ENCODE results near the gene PDZD8.
"Not testable (repeated sequence)": the region's sequence is repeated elsewhere in the genome, so short reads cannot be mapped to it uniquely, and the experiment has no call there.

PDZD8 gene

GRCh38 chr10:117294735-117295134, 80.5 kb downstream of the PDZD8 start:
- no peak for DNase-seq (ENCODE audit: low read depth, low spot score)
- no peaks in the 10 kb centered on the region for H3K9me3 ChIP-seq (ENCODE audit: control insufficient read depth, insufficient read depth, low read length)
- WGBS (ENCODE audit: insufficient coverage, insufficient read length): no CpG with 5 or more reads among the region's 2 CpGs
- no peak overlapping the region for H3K4me3 ChIP-seq (ENCODE audit: low read length)
- H3K27me3 ChIP-seq (ENCODE audit: control insufficient read depth, insufficient read depth, low read length): no peaks in the 10 kb centered on the region
- no peaks in the 10 kb centered on the region for H3K36me3 ChIP-seq (ENCODE audit: control insufficient read depth, insufficient read depth, low read length)
- H3K27ac ChIP-seq (ENCODE audit: low read length): no peak overlapping the region
- no peaks in the 10 kb centered on the region for H3K4me1 ChIP-seq (ENCODE audit: control insufficient read depth, insufficient read depth, low read length)

- Histone ChIP-seq H3K9me3 (ENCODE audit: control insufficient read depth, insufficient read depth, low read length) (no peaks in the 10 kb centered on the region), H3K4me3 (ENCODE audit: low read length) (no peak overlapping the region), H3K27me3 (ENCODE audit: control insufficient read depth, insufficient read depth, low read length) (no peaks in the 10 kb centered on the region), H3K36me3 (ENCODE audit: control insufficient read depth, insufficient read depth, low read length) (no peaks in the 10 kb centered on the region), H3K27ac (ENCODE audit: low read length) (no peak overlapping the region), H3K4me1 (ENCODE audit: control insufficient read depth, insufficient read depth, low read length) (no peaks in the 10 kb centered on the region)
- WGBS (ENCODE audit: insufficient coverage, insufficient read length): no CpG with 5 or more reads among the region's 1 CpG
- DNase-seq (ENCODE audit: low read depth, low spot score): no peak
Measured at GRCh38 chr10:117294039-117294645, 81.1 kb downstream of the PDZD8 start.

- H3K27me3 ChIP-seq (ENCODE audit: control insufficient read depth, insufficient read depth, low read length): not testable (repeated sequence)
- no CpG with 5 or more reads among the region's 10 CpGs for WGBS (ENCODE audit: insufficient coverage, insufficient read length)
Measured at GRCh38 chr10:117290872-117291271, 84.4 kb downstream of the PDZD8 start.

GRCh38 chr10:117284716-117285494, 90.3 kb downstream of the PDZD8 start:
- no peak overlapping the region for H3K27ac ChIP-seq (ENCODE audit: low read length)
- no peaks in the 10 kb centered on the region for H3K27me3 ChIP-seq (ENCODE audit: control insufficient read depth, insufficient read depth, low read length)
- no peaks in the 10 kb centered on the region for H3K9me3 ChIP-seq (ENCODE audit: control insufficient read depth, insufficient read depth, low read length)
- WGBS (ENCODE audit: insufficient coverage, insufficient read length): no CpG with 5 or more reads among the region's 12 CpGs
- no peaks in the 10 kb centered on the region for H3K4me1 ChIP-seq (ENCODE audit: control insufficient read depth, insufficient read depth, low read length)
- H3K4me3 ChIP-seq (ENCODE audit: low read length): no peak overlapping the region
- no peak for DNase-seq (ENCODE audit: low read depth, low spot score)
- no peaks in the 10 kb centered on the region for H3K36me3 ChIP-seq (ENCODE audit: control insufficient read depth, insufficient read depth, low read length)

More at GRCh38 chr10:117290872-117291271, 84.4 kb downstream of the PDZD8 start:
- not testable (repeated sequence) for H3K4me3 ChIP-seq (ENCODE audit: low read length); H3K9me3 ChIP-seq (ENCODE audit: control insufficient read depth, insufficient read depth, low read length); H3K27ac ChIP-seq (ENCODE audit: low read length); DNase-seq (ENCODE audit: low read depth, low spot score); H3K36me3 ChIP-seq (ENCODE audit: control insufficient read depth, insufficient read depth, low read length); H3K4me1 ChIP-seq (ENCODE audit: control insufficient read depth, insufficient read depth, low read length)

- WGBS (ENCODE audit: insufficient coverage, insufficient read length): no CpG with 5 or more reads among the region's 2 CpGs
- H3K4me1 ChIP-seq (ENCODE audit: control insufficient read depth, insufficient read depth, low read length): no peaks in the 10 kb centered on the region
- no peak for DNase-seq (ENCODE audit: low read depth, low spot score)
Measured at GRCh38 chr10:117277675-117278074, 97.6 kb downstream of the PDZD8 start.

GRCh38 chr10:117275121-117275520, 100.1 kb downstream of the PDZD8 start:
- no peak for DNase-seq (ENCODE audit: low read depth, low spot score)
- Histone ChIP-seq H3K9me3 (ENCODE audit: control insufficient read depth, insufficient read depth, low read length) (no peaks in the 10 kb centered on the region), H3K27me3 (ENCODE audit: control insufficient read depth, insufficient read depth, low read length) (no peaks in the 10 kb centered on the region), H3K36me3 (ENCODE audit: control insufficient read depth, insufficient read depth, low read length) (no peaks in the 10 kb centered on the region), H3K27ac (ENCODE audit: low read length) (no peak overlapping the region), H3K4me1 (ENCODE audit: control insufficient read depth, insufficient read depth, low read length) (no peaks in the 10 kb centered on the region), H3K4me3 (ENCODE audit: low read length) (no peak overlapping the region)
- no CpG with 5 or more reads among the region's 3 CpGs for WGBS (ENCODE audit: insufficient coverage, insufficient read length)

More at GRCh38 chr10:117277675-117278074, 97.6 kb downstream of the PDZD8 start:
- Histone ChIP-seq H3K9me3 (ENCODE audit: control insufficient read depth, insufficient read depth, low read length) (no peaks in the 10 kb centered on the region), H3K27me3 (ENCODE audit: control insufficient read depth, insufficient read depth, low read length) (no peaks in the 10 kb centered on the region), H3K36me3 (ENCODE audit: control insufficient read depth, insufficient read depth, low read length) (no peaks in the 10 kb centered on the region), H3K27ac (ENCODE audit: low read length) (no peak overlapping the region), H3K4me3 (ENCODE audit: low read length) (no peak overlapping the region)

- no peaks in the 10 kb centered on the region for H3K36me3 ChIP-seq (ENCODE audit: control insufficient read depth, insufficient read depth, low read length)
- H3K27ac ChIP-seq (ENCODE audit: low read length): no peak overlapping the region
- H3K4me3 ChIP-seq (ENCODE audit: low read length): no peak overlapping the region
- H3K9me3 ChIP-seq (ENCODE audit: control insufficient read depth, insufficient read depth, low read length): no peaks in the 10 kb centered on the region
- no peaks in the 10 kb centered on the region for H3K4me1 ChIP-seq (ENCODE audit: control insufficient read depth, insufficient read depth, low read length)
- no peaks in the 10 kb centered on the region for H3K27me3 ChIP-seq (ENCODE audit: control insufficient read depth, insufficient read depth, low read length)
- WGBS (ENCODE audit: insufficient coverage, insufficient read length): no CpG with 5 or more reads among the region's 5 CpGs
- no peak for DNase-seq (ENCODE audit: low read depth, low spot score)
Measured at GRCh38 chr10:117274509-117274908, 100.7 kb downstream of the PDZD8 start.

GRCh38 chr10:117273980-117274379, 101.3 kb downstream of the PDZD8 start:
- no CpG with 5 or more reads among the region's 3 CpGs for WGBS (ENCODE audit: insufficient coverage, insufficient read length)
- no peaks in the 10 kb centered on the region for H3K4me1 ChIP-seq (ENCODE audit: control insufficient read depth, insufficient read depth, low read length)
- H3K4me3 ChIP-seq (ENCODE audit: low read length): no peak overlapping the region
- no peaks in the 10 kb centered on the region for H3K27me3 ChIP-seq (ENCODE audit: control insufficient read depth, insufficient read depth, low read length)
- DNase-seq (ENCODE audit: low read depth, low spot score): no peak
- H3K9me3 ChIP-seq (ENCODE audit: control insufficient read depth, insufficient read depth, low read length): no peaks in the 10 kb centered on the region
- H3K27ac ChIP-seq (ENCODE audit: low read length): no peak overlapping the region
- no peaks in the 10 kb centered on the region for H3K36me3 ChIP-seq (ENCODE audit: control insufficient read depth, insufficient read depth, low read length)

GRCh38 chr10:117272195-117273076, 102.8 kb downstream of the PDZD8 start:
- no peak for DNase-seq (ENCODE audit: low read depth, low spot score)

GRCh38 chr10:117271427-117271826, 103.8 kb downstream of the PDZD8 start:
- no peak overlapping the region for H3K27ac ChIP-seq (ENCODE audit: low read length)
- H3K27me3 ChIP-seq (ENCODE audit: control insufficient read depth, insufficient read depth, low read length): no peaks in the 10 kb centered on the region
- WGBS (ENCODE audit: insufficient coverage, insufficient read length): no CpG with 5 or more reads among the region's 3 CpGs
- no peaks in the 10 kb centered on the region for H3K9me3 ChIP-seq (ENCODE audit: control insufficient read depth, insufficient read depth, low read length)
- DNase-seq (ENCODE audit: low read depth, low spot score): no peak
- H3K4me1 ChIP-seq (ENCODE audit: control insufficient read depth, insufficient read depth, low read length): no peaks in the 10 kb centered on the region
- H3K36me3 ChIP-seq (ENCODE audit: control insufficient read depth, insufficient read depth, low read length): no peaks in the 10 kb centered on the region
- H3K4me3 ChIP-seq (ENCODE audit: low read length): no peak overlapping the region

More at GRCh38 chr10:117272195-117273076, 102.8 kb downstream of the PDZD8 start:
- H3K9me3 ChIP-seq (ENCODE audit: control insufficient read depth, insufficient read depth, low read length): no peaks in the 10 kb centered on the region
- no peaks in the 10 kb centered on the region for H3K36me3 ChIP-seq (ENCODE audit: control insufficient read depth, insufficient read depth, low read length)
- no peak overlapping the region for H3K27ac ChIP-seq (ENCODE audit: low read length)
- no CpG with 5 or more reads among the region's 13 CpGs for WGBS (ENCODE audit: insufficient coverage, insufficient read length)
- H3K4me3 ChIP-seq (ENCODE audit: low read length): no peak overlapping the region
- H3K4me1 ChIP-seq (ENCODE audit: control insufficient read depth, insufficient read depth, low read length): no peaks in the 10 kb centered on the region
- H3K27me3 ChIP-seq (ENCODE audit: control insufficient read depth, insufficient read depth, low read length): no peaks in the 10 kb centered on the region

Data from iPS DF 6.9 (cell line).